NCI-H2081 treated with DMSO at 0.1 percent for 48 hours (cell line): ENCODE data around the gene ATP4B.

ENCODE experiments used
- DNase-seq: peaks from one replicate; lab custom pipeline; 2025; lab: John Stamatoyannopoulos, UW

ATP4B gene

GRCh38 chr13:113605866-113606438 lies 52.0 kb downstream of the ATP4B start:
- no peak for DNase-seq

- no peak for DNase-seq
Measured at GRCh38 chr13:113605461-113605860, 52.5 kb downstream of the ATP4B start.

GRCh38 chr13:113604186-113604585 lies 53.8 kb downstream of the ATP4B start:
- DNase-seq, result no peak

- no peak for DNase-seq
Measured at GRCh38 chr13:113603116-113603710, 54.8 kb downstream of the ATP4B start.

- no peak for DNase-seq
Measured at GRCh38 chr13:113602291-113602988, 55.6 kb downstream of the ATP4B start.

GRCh38 chr13:113601166-113602070 lies 56.6 kb downstream of the ATP4B start:
- no peak for DNase-seq

GRCh38 chr13:113599391-113599790 lies 58.6 kb downstream of the ATP4B start:
- DNase-seq, result no peak
